Measurements from ENCODE around the gene GNE.
"Not testable (repeated sequence)": the region's sequence is repeated elsewhere in the genome, so short reads cannot be mapped to it uniquely, and the experiment has no call there.

GNE gene

DNA sequence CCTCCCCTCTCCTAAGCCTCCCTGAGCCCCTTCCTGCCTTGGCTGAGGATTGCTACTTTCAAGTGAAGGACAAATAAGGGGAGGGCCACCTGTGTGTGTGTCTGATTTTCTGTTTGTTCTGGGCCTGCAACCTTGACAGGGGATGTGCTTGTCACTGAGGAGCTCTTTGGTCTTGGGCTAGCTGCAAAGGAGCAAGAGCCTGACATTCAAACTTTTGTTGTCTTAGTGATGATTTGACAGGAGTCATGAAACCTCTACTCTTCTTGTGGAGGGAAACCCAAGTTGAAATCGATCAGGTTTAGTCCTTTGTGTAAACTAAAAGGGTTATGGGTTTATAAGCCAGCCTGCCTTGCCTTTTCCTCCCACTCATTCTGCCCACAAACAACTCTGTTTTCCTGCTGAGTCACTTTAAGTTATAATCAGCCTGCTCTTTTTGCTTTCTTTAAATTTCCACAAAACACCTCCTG is 50.7 kb downstream of the GNE start:
- no peak for DNase-seq

DNA sequence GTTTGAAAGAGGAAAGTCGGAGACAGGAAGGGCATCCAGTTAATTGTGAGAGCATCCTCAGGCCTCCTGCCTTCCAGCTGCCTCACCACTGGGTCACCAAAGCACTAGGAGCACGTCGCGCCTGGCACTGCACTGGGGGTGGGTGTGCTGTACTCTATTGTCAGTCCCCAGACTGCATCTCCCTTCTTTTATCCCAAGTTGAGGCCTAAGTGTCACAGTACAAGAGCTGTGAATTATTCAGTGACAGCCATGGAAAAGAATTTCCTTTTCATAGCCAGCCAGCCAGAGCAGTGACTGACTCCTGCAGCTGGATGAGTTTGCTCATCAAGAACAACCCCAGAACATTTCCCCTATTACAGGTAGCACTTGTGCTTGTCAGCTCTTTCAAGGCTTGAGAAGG is 51.2 kb downstream of the GNE start:
- DNase-seq: no peak

DNA sequence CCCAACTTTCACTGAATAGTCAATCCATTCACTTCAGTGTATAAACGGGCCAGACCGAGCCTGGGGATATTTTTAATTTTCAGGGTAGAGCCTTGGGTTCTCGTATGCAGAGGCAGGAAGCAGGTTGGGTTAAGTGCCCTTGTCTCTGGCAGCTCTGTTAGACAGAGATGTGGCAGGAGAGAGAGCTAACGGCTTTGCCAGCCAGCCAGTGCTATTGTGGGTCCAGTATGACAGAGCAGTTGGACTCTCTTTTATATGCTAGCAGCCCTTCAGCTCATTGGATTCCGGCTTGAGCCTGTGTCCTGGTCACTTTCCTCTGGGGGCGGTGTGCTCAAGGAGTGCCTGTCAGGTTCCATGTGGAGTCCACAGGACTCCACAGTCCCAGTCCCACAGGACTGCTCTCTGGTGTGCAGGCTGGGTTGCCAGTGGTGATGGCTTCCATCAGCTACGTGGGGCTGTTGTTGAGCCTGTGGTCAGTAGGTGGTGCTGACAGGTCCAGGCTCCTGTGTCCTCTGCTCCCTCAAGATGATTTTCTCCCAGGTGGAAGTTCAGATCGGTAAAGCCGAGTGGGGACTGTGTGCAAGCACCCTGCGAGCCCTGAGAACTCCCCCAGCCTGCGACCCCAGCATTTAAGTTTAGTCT is 53.2 kb downstream of the GNE start:
- DNase-seq: no peak

DNA sequence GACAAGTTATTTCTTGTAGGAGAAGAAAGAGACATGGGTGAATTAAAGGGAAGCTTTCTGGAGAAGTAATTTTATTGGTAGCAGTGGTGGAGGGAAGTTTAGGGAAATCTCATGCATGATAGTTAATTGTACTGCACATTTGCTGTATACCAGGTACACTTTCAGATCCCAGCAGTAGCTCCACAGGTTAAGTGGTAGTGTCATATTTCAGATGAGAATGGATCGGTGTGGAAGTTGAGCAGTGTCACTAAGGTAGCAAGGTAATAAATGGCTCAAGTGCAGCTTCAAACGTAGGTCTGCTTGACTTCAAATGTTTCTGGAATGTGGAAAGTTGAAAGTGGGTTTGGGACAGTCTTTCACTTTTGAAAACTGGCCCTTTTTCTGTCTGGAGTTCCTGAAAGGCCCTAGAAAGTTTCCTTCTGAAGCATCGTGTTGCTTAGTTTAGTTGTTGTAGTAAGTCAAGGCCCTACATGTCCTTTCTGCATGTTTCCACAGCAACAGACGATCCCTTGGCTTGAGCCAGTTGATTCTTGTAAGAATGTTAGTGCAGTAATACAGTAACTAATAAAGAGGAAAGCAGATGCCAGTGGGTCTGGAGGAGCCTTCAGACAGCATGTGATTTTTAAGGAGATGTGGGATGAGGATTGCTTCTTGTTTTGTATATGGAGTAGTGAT is 63.8 kb downstream of the GNE start:
- no peak for DNase-seq

DNA sequence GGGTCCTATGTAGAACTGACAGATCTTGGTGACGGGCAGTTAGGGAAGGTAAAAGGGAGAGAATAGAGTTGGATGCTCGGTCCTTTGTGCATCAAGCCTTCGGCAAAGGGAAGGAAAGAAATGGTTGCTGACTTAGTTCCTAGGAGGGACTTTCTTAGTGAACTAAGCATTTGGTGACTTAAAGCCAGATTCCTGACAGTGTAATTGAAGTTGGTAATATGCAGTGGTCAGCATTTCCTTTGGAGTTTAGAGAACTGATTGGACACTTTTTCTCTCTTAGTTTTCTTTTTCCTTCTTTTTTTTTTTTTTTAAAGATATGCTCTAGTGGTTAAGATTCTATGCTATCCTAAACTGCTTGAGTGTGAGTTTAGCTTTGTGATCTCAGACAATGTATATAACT is 65.2 kb downstream of the GNE start:
- DNase-seq: no peak

DNA sequence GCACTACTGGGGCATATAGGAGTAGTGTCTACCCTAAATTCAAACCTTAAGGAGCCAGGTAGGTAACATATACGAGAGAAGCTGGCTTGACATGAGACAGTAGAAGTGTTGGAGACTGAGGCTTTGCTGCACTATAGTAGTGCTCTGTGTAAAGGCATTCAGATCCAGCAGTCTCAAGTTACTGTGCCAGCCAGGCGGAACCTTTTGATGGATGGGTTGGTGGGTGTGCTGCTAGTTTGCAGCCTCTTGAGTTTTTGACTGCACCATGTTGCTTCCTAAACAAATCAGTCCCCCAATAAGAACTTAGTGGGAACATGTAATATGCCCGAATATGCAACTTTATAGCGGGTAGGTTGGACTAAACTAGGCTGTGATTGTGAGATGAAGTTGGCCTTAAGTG is 66.1 kb downstream of the GNE start:
- no peak for DNase-seq

DNA sequence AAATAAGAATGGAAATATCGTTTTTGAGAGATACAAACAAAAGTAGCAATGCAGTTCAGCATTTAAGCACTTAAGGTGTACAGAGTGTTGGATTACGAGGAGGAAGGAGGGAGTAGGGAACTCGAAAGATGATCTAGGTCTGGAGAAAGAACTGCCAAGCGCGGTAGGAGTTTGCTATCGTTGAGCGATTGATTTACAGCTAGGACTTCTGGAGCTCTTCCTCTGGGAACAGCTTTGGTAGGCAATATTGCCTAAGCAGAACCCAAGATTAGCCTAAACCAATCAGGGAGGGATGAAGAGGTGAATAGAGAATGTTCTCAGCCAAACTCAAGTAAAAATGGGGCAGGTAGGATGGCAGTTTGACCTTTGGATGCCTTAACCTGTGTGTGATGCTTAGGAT is 66.6 kb downstream of the GNE start:
- no peak for DNase-seq

DNA sequence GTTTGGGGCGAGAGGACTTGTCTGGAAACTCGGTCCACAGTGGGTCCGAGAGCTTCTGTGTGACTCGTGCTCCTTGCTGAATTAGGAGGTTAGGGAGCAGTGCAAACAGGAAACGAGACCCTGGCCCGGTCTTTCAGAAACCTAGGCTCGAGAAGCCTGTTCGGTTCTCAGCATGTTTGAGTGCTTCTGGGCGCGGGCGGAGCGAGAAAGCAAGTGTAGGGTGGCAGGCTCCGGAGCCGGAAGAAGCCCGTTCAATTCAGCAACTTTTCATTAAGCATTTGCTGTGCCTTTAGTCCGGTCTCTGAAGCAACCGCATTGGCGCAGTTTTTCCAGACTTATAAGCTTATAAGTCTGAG is 67.0 kb downstream of the GNE start:
- peak; percentile 24 to 37 for DNase-seq

DNA sequence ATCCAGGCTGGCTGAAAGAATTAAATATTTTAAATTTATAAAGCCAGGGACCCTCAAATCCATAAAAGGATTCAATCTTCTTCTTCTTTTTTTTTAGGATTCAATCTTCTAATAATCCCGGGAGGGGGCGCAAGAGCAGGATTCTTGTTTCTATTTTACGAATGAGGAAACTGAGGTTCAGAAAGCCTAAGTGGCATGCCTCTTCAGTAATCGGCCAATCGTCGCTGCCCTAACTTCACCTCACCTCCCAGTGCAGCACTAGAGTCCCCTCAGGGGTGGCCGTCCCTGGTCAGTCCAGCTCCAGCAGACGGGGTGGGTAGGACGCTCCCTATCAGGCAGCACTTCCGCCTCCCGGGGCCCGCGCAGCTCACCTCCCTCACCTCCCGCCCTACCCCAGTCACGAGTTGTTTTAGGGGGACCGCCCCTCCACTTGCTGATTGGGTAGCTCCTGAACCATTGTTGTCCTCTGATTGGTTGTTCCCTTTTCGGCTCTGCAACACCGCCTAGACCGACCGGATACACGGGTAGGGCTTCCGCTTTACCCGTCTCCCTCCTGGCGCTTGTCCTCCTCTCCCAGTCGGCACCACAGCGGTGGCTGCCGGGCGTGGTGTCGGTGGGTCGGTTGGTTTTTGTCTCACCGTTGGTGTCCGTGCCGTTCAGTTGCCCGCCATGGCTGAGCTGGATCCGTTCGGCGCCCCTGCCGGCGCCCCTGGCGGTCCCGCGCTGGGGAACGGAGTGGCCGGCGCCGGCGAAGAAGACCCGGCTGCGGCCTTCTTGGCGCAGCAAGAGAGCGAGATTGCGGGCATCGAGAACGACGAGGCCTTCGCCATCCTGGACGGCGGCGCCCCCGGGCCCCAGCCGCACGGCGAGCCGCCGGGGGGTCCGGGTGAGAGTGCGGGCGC is 67.6 kb downstream of the GNE start, which contains the start of gene CLTA:
CLTA (plus strand) TSS at position 534 of the 902 bp plus-strand sequence; CDS start at position 670, 136 bp downstream.
- peak; percentile 84 to 89 for DNase-seq

DNA sequence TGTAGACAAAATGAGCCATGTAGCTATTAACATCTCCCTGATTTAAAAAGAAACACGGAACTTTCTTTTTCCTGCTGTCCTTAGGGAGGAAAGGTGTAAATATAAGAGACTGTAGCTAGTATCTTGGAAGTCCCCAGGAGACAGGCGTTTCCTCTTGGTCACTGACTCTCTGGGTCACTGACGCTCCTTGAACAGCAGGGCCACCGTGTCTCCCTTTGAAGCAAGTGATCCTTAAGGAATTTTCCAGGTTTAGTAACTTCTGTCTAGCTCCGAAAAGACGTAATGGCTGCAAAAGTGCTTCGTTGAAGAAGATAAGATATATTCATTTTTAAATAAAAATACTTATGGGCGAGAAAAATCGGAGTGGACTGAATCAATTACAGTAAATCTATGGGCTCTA is 68.3 kb downstream of the GNE start:
- DNase-seq: no peak

DNA sequence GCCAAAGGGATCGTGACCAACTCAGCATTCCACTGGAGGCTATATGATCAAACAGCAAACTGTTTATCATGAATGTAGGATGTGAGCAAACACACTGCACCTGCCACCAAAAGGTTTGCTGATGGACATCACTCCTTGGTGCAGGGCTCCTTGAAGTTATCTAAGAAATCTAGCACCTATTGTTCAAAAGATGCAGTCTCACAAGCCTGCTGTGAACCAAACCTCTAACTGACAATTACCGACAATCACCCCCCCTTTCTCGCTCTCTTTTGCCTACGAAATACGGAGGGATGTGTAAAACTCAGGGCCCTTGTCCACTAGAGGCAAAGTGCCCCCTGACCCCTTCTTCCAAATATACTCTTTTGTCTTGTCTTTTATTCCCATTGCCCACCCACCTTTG is 70.0 kb downstream of the GNE start:
- DNase-seq: no peak

DNA sequence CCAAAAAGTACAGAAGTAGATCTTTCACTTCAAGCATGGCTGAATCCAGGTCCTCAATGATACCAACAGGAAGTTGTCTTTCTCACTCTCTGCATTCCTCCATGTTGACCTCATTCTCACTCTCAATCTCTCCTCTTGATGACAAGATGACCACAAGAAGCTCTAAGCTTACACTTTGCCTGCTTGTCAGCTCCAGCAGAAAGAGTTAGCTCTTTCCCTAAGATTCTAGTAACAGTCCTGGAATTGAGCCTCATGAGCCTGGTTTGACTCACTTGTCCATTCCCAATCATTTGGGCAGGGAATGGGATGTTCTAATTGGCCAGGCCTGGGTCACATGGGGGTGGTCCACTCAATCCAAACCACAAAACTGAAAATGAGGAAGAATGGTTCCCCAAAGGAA is 70.8 kb downstream of the GNE start:
- DNase-seq: no peak

DNA sequence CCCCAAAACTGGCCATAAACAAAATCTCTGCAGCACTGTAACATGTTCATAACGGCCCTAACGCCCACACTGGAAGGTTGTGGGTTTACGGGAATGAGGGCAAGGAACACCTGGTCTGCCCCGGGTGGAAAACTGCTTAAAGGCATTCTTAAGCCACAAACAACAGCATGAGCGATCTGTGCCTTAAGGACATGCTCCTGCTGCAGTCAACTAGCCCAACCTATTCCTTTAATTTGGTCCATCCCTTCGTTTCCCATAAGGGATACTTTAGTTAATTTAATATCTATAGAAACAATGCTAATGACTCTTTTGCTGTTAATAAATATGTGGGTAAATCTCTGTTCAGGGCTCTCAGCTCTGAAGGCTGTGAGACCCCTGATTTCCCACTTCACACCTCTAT is 78.0 kb downstream of the GNE start:
- not testable (repeated sequence) for DNase-seq

DNA sequence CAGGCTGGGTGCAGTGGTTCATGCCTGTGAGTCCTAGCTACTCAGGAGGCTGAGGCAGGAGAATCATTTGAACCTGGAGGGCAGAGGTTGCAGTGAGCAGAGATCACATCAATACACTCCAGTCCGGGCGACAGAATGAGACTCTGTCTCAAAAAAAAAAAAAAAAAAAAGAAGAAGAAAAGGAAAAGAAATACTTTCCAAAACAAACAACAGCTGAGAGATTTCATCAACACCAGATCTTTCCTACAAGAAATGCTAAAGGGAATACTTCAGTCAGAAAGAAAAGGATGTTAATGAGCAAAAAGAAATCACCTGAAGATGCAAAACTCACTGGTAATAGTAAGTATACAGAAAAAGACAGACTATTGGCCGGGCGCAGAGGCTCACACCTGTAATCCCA is 80.7 kb downstream of the GNE start:
- no peak for DNase-seq

DNA sequence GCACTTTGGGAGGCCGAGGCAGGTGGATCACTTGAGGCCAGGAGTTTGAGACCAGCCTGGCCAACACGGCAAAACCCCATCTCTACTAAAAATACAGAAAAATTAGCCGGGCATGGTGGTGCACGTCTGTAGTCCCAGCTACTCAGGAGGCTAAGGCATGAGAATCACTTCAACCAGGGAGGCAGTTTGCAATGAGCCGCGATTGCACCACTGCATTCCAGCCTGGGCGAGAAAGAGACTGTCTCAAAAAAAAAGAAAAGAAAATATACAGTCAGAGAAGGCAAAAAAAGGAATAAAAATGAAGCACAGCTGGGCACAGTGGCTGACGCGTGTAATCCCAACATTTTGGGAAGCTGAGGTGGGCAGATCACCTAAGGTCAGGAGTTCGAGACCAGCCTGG is 81.8 kb downstream of the GNE start:
- not testable (repeated sequence) for DNase-seq

DNA sequence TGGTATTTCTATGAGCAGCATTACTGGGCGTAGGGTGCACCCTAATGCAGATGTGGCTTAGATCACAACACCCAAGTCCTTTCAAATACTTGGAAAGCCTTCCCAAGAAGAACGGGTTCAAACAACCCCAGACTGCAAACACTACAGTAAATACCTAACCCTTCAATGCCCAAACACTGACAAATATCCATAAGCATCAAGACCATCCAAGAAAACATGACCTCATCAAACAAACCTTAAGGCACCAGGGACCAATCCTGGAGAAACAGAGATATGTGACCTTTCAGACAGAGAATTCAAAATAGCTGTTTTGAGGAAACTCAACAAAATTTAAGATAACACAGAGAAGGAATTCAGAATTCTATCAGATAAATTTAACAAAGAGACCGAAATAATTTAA is 83.0 kb downstream of the GNE start:
- DNase-seq: not testable (repeated sequence)

DNA sequence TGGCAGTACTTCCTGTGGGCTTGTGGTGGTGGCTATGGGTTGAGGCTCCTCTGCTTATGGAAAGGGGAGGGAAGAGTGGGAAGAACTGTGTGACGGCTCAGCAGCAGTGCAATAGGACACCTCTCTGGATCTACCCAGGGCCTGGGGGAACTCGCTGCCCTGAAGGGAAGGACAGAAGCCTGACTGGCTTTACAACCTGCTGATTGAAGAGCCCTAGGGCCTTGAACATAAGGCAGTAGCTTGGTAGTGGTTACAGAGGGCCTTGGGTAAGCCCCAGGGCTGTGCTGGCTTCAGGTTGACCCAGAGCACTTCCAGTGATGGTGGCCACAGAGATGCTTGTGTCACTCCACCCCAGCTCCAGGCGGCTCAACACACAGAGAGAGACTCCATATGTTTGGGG is 83.5 kb downstream of the GNE start:
- no peak for DNase-seq

DNA sequence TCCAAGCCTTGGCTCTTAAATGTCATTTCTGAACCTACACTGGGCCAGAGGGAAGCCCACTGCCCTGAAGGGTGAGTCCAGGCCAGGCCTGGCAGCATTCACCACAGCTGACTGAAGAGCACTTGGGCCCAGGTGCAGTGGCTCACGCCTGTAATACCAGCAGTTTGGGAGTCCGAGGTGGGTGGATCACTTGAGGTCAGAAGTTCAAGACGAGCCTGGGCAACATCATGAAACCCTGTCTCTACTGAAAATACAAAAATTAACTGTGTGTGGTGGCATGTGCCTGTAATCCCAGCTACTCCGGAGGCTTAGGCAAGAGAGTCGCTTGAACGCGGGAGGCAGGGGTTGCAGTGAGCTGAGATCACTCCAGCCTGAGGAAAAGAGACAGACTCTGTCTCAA is 84.0 kb downstream of the GNE start:
- no peak for DNase-seq

DNA sequence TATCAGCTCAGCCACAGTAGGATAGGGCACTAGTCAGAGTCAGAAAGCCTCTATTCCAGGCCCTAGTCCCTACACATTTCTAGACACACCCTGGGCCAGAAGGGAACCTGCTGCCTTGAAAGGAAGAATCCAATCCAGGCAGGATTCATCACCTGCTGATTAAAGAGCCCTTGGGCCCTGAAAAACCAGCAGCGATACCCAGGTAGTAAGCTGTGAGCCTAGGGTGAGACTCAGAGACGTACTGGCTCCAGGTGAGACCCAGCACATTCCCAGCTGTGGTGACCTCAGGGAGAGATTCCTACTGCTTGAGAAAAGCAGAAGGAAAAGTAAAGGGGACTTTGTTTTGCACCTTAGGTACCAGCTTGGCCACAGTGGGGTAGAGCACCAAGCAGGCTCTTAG is 84.4 kb downstream of the GNE start:
- no peak for DNase-seq

DNA sequence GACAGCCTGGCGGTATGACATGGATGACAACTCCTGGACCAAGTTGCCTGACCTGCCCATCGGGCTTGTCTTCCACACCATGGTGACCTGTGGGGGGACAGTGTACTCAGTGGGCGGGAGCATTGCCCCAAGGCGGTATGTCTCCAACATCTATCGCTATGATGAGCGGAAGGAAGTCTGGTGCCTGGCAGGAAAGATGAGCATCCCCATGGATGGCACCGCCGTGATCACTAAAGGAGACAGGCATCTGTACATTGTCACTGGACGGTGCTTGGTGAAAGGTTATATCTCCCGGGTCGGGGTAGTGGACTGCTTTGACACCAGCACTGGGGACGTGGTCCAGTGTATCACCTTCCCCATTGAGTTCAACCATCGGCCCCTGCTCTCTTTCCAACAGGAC is 87.7 kb downstream of the GNE start:
- DNase-seq: no peak

DNA sequence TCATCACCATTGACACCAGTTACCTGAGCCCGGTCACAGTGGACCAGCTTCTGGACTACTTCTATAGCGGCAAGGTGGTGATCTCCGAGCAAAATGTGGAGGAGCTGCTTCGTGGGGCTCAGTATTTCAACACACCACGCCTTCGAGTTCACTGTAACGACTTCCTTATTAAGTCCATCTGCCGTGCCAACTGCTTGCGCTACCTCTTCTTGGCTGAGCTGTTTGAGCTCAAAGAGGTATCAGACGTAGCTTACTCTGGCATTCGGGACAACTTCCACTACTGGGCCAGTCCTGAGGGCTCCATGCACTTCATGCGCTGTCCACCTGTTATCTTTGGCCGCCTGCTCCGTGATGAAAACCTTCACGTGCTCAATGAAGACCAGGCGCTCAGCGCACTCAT is 88.5 kb downstream of the GNE start:
- DNase-seq: no peak

DNA sequence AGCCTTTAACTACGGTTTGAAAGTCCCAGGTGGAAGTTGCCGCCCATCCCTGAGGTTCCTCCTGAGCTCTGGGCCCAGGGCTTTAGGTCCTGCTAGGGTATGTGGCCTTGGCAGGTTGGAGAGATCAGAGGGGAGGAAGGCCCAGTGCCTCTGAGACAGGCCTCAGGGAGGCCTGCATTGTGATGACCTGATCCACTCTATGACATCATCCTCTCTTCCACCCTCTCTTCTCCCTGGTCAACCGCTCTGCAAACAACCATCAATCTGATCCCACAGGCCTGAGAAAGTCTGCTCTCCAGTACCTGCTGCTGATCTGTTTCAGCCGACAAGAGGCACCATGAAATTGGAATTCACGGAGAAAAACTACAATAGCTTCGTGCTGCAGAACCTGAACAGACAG is 89.1 kb downstream of the GNE start, which contains the start of gene CCIN:
CCIN (plus strand) TSS at position 223 of the 400 bp plus-strand sequence; CDS start at position 338, 115 bp downstream.
- DNase-seq: no peak

DNA sequence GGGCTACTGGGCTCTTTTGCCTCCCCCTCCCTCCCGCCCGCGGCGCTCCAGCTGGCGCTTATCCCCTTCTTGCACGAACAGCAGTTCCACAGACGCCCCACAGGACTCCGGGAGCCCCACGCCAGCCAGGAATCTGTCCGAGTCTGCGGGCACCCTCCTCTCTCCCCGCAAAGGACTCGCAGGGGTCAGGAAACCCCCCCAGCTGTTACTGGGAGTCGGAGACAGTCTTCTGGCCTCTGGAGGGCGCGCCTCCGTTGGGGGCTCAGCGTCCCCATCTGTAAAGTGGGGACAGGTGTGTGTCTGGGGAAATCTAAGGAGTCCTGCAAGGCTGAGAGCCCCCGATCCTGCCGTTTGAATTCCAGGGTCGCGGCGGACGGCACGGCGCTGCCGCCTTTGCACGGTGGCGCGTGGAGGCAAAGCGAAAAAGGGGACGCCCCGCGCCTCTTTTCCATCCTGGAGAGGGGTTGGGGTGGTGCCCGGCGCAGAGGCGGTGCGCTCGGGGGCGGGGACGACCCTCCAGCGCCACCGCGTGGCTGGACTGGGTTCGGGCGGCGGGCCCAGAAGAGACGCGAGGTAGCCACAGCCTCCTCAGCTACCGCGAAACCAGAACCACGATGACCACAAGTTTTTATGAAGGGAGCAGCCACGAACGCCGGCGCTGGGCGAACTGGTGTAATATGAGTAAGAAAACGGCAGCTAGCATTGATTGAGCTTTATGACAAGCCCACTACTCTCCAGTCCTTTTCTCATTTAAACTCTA is 91.9 kb downstream of the GNE start:
- peak; percentile 84 to 89 for DNase-seq
